ENCODE data around the gene FMN1. TPM values are rescaled to one million over a fixed set of nuclear protein-coding genes. Genes with fewer than 3 reads are reported as not detected.
"Not testable (repeated sequence)": the region's sequence is repeated elsewhere in the genome, so short reads cannot be mapped to it uniquely, and the experiment has no call there.

The FMN1 gene
- total RNA-seq, 6 donors from 2014 or later = 20.2 to 176 (median 53.8) TPM

- H3K36me3 ChIP-seq = no peaks in the 10 kb centered on the region
- H3K9me3 ChIP-seq = no peaks in the 10 kb centered on the region
- DNase-seq = no peak
- whole genome bisulfite sequencing, 2 donors = 85 to 96% methylated on average over 2 of the region's 2 CpGs
- no peak overlapping the region for H3K4me3 ChIP-seq
- H3K27ac ChIP-seq = no peak overlapping the region
- no peaks in the 10 kb centered on the region for H3K27me3 ChIP-seq
- TF ChIP-seq POLR2A (IDR thresholded peaks at IDR 0.05) (no peak), CTCF (IDR thresholded peaks at IDR 0.05) (no peak), POLR2AphosphoS5 (IDR thresholded peaks at IDR 0.05) (no peak), EP300 (IDR thresholded peaks at IDR 0.05) (no peak)
- no peaks in the 10 kb centered on the region for H3K4me1 ChIP-seq
- no peak for ATAC-seq (ENCODE audit: low FRiP score in 2 of 2)
Observed at GRCh38 chr15:33078607-33079006, 115.9 kb downstream of the FMN1 start.

GRCh38 chr15:33076937-33077336 lies 117.6 kb downstream of the FMN1 start:
- no peak for TF ChIP-seq EP300 (IDR thresholded peaks at IDR 0.05)
- no peak for TF ChIP-seq CTCF (IDR thresholded peaks at IDR 0.05)
- TF ChIP-seq POLR2A (IDR thresholded peaks at IDR 0.05) = no peak
- no peak for TF ChIP-seq POLR2AphosphoS5 (IDR thresholded peaks at IDR 0.05)
- no peak overlapping the region for H3K27ac ChIP-seq
- no peaks in the 10 kb centered on the region for H3K36me3 ChIP-seq
- no peak overlapping the region for H3K4me3 ChIP-seq
- WGBS, 2 donors = 81 to 85% methylated on average over 7 of the region's 7 CpGs
- DNase-seq (no peak), ATAC-seq (ENCODE audit: low FRiP score in 2 of 2) (no peak)
- H3K4me1 ChIP-seq = no peaks in the 10 kb centered on the region
- no peaks in the 10 kb centered on the region for H3K27me3 ChIP-seq
- H3K9me3 ChIP-seq = no peaks in the 10 kb centered on the region

- no peaks in the 10 kb centered on the region for H3K4me1 ChIP-seq
- no peak for DNase-seq
- 88 to 93% methylated on average over 3 of the region's 3 CpGs for WGBS, 2 donors
- no peaks in the 10 kb centered on the region for H3K27me3 ChIP-seq
- H3K36me3 ChIP-seq = no peaks in the 10 kb centered on the region
- no peak for TF ChIP-seq POLR2A (IDR thresholded peaks at IDR 0.05)
- peak in 3 of 6 experiments; percentile 20 to 42 (median 31) for TF ChIP-seq CTCF (IDR thresholded peaks at IDR 0.05)
- ATAC-seq (ENCODE audit: low FRiP score in 2 of 2) = peak in 1 of 2 donors; percentile 81
- H3K4me3 ChIP-seq = no peak overlapping the region
- no peaks in the 10 kb centered on the region for H3K9me3 ChIP-seq
- no peak overlapping the region for H3K27ac ChIP-seq
Observed at GRCh38 chr15:33074942-33075341, 119.6 kb downstream of the FMN1 start.

- Histone ChIP-seq H3K27me3 (no peaks in the 10 kb centered on the region), H3K4me3 (no peak overlapping the region), H3K9me3 (no peaks in the 10 kb centered on the region), H3K4me1 (peaks cover 2 to 4% (median 3%) of the 10 kb centered on the region in 4 donors), H3K36me3 (no peaks in the 10 kb centered on the region), H3K27ac (no peak overlapping the region)
- TF ChIP-seq CTCF (IDR thresholded peaks at IDR 0.05) (no peak), POLR2AphosphoS5 (IDR thresholded peaks at IDR 0.05) (no peak), EP300 (IDR thresholded peaks at IDR 0.05) (no peak), POLR2A (IDR thresholded peaks at IDR 0.05) (no peak)
- WGBS, 2 donors = 81 to 86% methylated on average over 3 of the region's 3 CpGs
- DNase-seq (no peak), ATAC-seq (ENCODE audit: low FRiP score in 2 of 2) (no peak)
Observed at GRCh38 chr15:33074212-33074611, 120.3 kb downstream of the FMN1 start.

GRCh38 chr15:33071451-33071850 lies 123.1 kb downstream of the FMN1 start:
- no peak for TF ChIP-seq EP300 (IDR thresholded peaks at IDR 0.05)
- TF ChIP-seq POLR2AphosphoS5 (IDR thresholded peaks at IDR 0.05) = no peak
- no peak for TF ChIP-seq CTCF (IDR thresholded peaks at IDR 0.05)
- no peak for TF ChIP-seq POLR2A (IDR thresholded peaks at IDR 0.05)
- no peaks in the 10 kb centered on the region for H3K27me3 ChIP-seq
- no peak overlapping the region for H3K4me3 ChIP-seq
- H3K4me1 ChIP-seq = peaks cover 4 to 25% (median 13%) of the 10 kb centered on the region in 4 donors
- DNase-seq (no peak), ATAC-seq (ENCODE audit: low FRiP score in 2 of 2) (no peak)
- H3K27ac ChIP-seq = no peak overlapping the region
- no peaks in the 10 kb centered on the region for H3K9me3 ChIP-seq
- no peaks in the 10 kb centered on the region for H3K36me3 ChIP-seq
- 61 to 73% methylated on average over 3 of the region's 3 CpGs for WGBS, 2 donors

GRCh38 chr15:33069903-33070302 lies 124.6 kb downstream of the FMN1 start:
- Histone ChIP-seq H3K27ac (peak overlapping the region in 2 of 4 donors; percentile 61 to 83), H3K4me1 (peaks cover 4 to 25% (median 13%) of the 10 kb centered on the region in 4 donors)
- 78 to 84% methylated on average over 16 of the region's 16 CpGs for WGBS, 2 donors
- H3K9me3 ChIP-seq; ATAC-seq (ENCODE audit: low FRiP score in 2 of 2); H3K36me3 ChIP-seq; H3K4me3 ChIP-seq; H3K27me3 ChIP-seq: not testable (repeated sequence)
- peak in 1 of 2 donors; percentile 54 for DNase-seq

All from upper lobe of left lung (tissue), 6 donors.